ENCODE data around the gene ATP7B. TPM values are rescaled to one million over a fixed set of nuclear protein-coding genes. Genes with fewer than 3 reads are reported as not detected.

The ATP7B gene
- total RNA-seq, 2 experiments from 2014 or later = 0.40 to 0.76 TPM

GRCh38 chr13:51998723-51999509 lies 12.3 kb downstream of the ATP7B start:
- no peaks in the 10 kb centered on the region for H3K9me2 ChIP-seq (ENCODE audit: insufficient read depth, low read length)
- no peak overlapping the region for H3K4me3 ChIP-seq (ENCODE audit: low read depth, low read length, poor library complexity, severe bottlenecking)
- ChIA-PET CTCF (ENCODE audit: unreplicated experiment) (no interaction called here), POLR2A (no interaction called here)
- H4K20me1 ChIP-seq (ENCODE audit: insufficient read depth, low read length) = no peaks in the 10 kb centered on the region; the same call in 1 of the 2 replicates
- H3K9me3 ChIP-seq (ENCODE audit: low read length) = no peaks in the 10 kb centered on the region
- no peak overlapping the region for H3K27ac ChIP-seq (ENCODE audit: low read depth, low read length, poor library complexity, severe bottlenecking)
- H3K4me2 ChIP-seq (ENCODE audit: low read length) = no peak overlapping the region
- intact Hi-C loops (cut with micrococcal nuclease; ENCODE audit: unreplicated experiment) = no loop called here
- no peaks in the 10 kb centered on the region for H3K79me2 ChIP-seq (ENCODE audit: insufficient read depth, low read depth, low read length)
- no peaks in the 10 kb centered on the region for H3K4me1 ChIP-seq (ENCODE audit: insufficient read depth, low read length, poor library complexity, severe bottlenecking)
- H3K36me3 ChIP-seq (ENCODE audit: insufficient read depth, low read length) = no peaks in the 10 kb centered on the region
- no TSS peak for BruUV-seq (replicated peaks)
- no peak for DNase-seq (ENCODE audit: low spot score)
- no peak for TF ChIP-seq CTCF (conservative IDR thresholded peaks at IDR 0.05; ENCODE audit: low read length)
- TF ChIP-seq EZH2phosphoT487 (IDR thresholded peaks at IDR 0.05; ENCODE audit: borderline replicate concordance, low read depth, low read length) = no peak
- H2AFZ ChIP-seq (ENCODE audit: low read length) = no peak overlapping the region

- H4K20me1 ChIP-seq (ENCODE audit: insufficient read depth, low read length) = no peaks in the 10 kb centered on the region; the same call in 1 of the 2 replicates
- no peak overlapping the region for H3K27ac ChIP-seq (ENCODE audit: low read depth, low read length, poor library complexity, severe bottlenecking)
- ChIA-PET POLR2A (interaction anchor here (1.2 kb wide), 1 partner anchor 36 kb away, joined by 3 read pairs; no protein-coding TSS in a partner anchor), CTCF (ENCODE audit: unreplicated experiment) (no interaction called here)
- DNase-seq (ENCODE audit: low spot score) = no peak
- H3K4me2 ChIP-seq (ENCODE audit: low read length) = no peak overlapping the region
- no TSS peak for BruUV-seq (replicated peaks)
- H3K4me3 ChIP-seq (ENCODE audit: low read depth, low read length, poor library complexity, severe bottlenecking) = no peak overlapping the region
- H3K36me3 ChIP-seq (ENCODE audit: insufficient read depth, low read length) = no peaks in the 10 kb centered on the region
- no peaks in the 10 kb centered on the region for H3K9me3 ChIP-seq (ENCODE audit: low read length)
- intact Hi-C loops (cut with micrococcal nuclease; ENCODE audit: unreplicated experiment) = no loop called here
- TF ChIP-seq CTCF (conservative IDR thresholded peaks at IDR 0.05; ENCODE audit: low read length) = no peak
- no peak for TF ChIP-seq EZH2phosphoT487 (IDR thresholded peaks at IDR 0.05; ENCODE audit: borderline replicate concordance, low read depth, low read length)
- no peaks in the 10 kb centered on the region for H3K9me2 ChIP-seq (ENCODE audit: insufficient read depth, low read length)
- no peaks in the 10 kb centered on the region for H3K4me1 ChIP-seq (ENCODE audit: insufficient read depth, low read length, poor library complexity, severe bottlenecking)
- H3K79me2 ChIP-seq (ENCODE audit: insufficient read depth, low read depth, low read length) = no peaks in the 10 kb centered on the region
- H2AFZ ChIP-seq (ENCODE audit: low read length) = no peak overlapping the region
Measured at GRCh38 chr13:51997641-51998330, 13.5 kb downstream of the ATP7B start.

GRCh38 chr13:51997186-51997585 lies 14.1 kb downstream of the ATP7B start:
- Histone ChIP-seq H3K9me3 (ENCODE audit: low read length) (no peaks in the 10 kb centered on the region), H3K27ac (ENCODE audit: low read depth, low read length, poor library complexity, severe bottlenecking) (no peak overlapping the region), H3K4me3 (ENCODE audit: low read depth, low read length, poor library complexity, severe bottlenecking) (no peak overlapping the region), H3K4me2 (ENCODE audit: low read length) (no peak overlapping the region), H3K79me2 (ENCODE audit: insufficient read depth, low read depth, low read length) (no peaks in the 10 kb centered on the region), H4K20me1 (ENCODE audit: insufficient read depth, low read length) (no peaks in the 10 kb centered on the region; the same call in 1 of the 2 replicates), H3K4me1 (ENCODE audit: insufficient read depth, low read length, poor library complexity, severe bottlenecking) (no peaks in the 10 kb centered on the region), H3K36me3 (ENCODE audit: insufficient read depth, low read length) (no peaks in the 10 kb centered on the region), H2AFZ (ENCODE audit: low read length) (no peak overlapping the region), H3K9me2 (ENCODE audit: insufficient read depth, low read length) (no peaks in the 10 kb centered on the region)
- ChIA-PET POLR2A (interaction anchor here (1.2 kb wide), 1 partner anchor 35 kb away, joined by 3 read pairs; no protein-coding TSS in a partner anchor), CTCF (ENCODE audit: unreplicated experiment) (no interaction called here)
- no TSS peak for BruUV-seq (replicated peaks)
- intact Hi-C loops (cut with micrococcal nuclease; ENCODE audit: unreplicated experiment) = no loop called here
- no peak for DNase-seq (ENCODE audit: low spot score)
- TF ChIP-seq EZH2phosphoT487 (IDR thresholded peaks at IDR 0.05; ENCODE audit: borderline replicate concordance, low read depth, low read length) = no peak
- TF ChIP-seq CTCF (conservative IDR thresholded peaks at IDR 0.05; ENCODE audit: low read length) = no peak
